HG03039 (cell line): ENCODE data around the gene DMRT1.
A peak's percentile ranks its signal among the peaks of the same experiment; 100 is the strongest.
"Not testable (repeated sequence)": the region's sequence is repeated elsewhere in the genome, so short reads cannot be mapped to it uniquely, and the experiment has no call there.

Experiments
- ATAC-seq: cut with Tn5 transposase; IDR thresholded peaks from one replicate; pipeline ENCODE4 v1.9.1; 2021; ENCODE audit warnings: mild to moderate bottlenecking, moderate library complexity; ENCODE audit not compliant: unreplicated experiment

Gene DMRT1

DNA sequence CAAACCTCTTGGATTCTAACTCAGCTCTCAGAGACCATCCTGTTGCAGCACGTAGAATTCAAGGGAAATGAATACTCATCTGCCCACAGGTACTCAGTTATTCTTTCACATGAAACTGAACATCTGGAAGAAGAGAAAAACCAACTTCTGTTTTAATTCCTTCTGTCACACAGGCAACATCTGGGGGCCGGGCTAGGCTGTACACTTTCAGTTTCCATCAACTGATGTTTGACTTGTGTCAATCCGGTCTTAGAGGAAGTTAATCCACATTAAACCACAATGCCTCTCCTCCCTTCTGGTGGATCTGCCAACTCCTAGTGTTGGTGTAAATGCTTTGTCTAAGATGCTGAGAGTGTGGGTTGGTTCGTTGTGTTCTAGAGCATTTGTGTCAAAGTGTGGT lies 152.5 kb downstream of the DMRT1 start:
- no peak for ATAC-seq

DNA sequence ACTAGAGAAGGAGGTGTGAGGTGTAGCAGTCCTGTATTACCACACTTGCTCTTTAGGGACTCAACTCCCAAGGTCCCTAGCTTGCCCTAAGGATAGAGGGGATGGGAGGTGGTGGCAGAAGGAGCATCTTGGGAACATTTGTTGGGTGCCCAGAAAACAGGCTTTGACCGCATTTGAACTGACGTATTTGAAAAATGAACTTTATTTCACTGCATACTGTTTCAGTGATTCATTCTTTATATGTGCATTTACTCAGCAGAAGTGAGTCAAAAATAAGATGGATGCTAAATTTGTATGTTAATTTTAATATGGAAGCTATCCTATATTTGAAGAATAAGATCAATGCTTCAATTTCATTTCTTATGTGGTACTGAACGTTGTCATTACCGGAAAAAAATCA lies 153.7 kb downstream of the DMRT1 start:
- no peak for ATAC-seq

DNA sequence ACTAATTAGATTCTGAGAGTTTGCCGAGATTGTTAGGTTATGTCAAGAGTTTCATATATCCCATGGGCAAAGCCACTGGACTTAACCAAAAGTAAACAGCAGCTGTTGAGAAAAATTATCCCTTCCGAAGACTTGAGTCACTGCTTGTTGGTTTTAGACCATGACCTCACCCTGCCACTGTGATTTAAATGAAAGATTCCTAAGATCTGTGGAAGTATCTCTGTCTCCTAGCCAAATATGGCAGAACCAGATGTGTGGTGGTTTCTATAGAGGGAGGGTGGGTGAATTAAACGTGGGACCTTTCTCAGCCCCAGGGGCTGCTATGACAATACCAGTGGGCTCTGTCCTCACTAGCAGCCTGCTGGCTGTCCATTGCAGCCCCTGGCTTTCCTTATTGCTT lies 154.3 kb downstream of the DMRT1 start:
- no peak for ATAC-seq

DNA sequence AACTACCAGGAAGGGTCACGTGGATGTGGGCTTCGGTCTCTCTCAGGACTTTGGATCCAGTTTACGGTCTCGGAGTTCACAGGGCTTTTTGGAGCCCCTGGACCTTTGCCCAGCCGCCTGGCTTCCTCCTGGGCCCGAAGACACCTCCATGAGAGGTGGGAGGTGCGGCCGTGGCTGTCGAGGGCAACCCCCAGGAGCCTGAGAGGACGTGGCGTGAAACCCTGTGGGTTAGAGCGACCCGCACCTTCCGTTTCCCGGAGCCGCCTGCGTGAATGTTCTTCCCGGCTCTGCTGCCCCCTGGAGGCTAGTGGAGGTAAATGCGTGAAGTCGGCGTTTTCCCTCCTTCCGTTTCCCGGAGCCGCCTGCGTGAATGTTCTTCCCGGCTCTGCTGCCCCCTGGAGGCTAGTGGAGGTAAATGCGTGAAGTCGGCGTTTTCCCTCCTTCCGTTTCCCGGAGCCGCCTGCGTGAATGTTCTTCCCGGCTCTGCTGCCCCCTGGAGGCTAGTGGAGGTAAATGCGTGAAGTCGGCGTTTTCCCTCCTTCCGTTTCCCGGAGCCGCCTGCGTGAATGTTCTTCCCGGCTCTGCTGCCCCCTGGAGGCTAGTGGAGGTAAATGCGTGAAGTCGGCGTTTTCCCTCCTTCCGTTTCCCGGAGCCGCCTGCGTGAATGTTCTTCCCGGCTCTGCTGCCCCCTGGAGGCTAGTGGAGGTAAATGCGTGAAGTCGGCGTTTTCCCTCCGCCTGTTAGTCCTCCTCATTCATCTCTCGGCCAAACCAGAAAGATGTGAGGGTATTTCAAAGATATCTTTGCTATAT lies 157.0 kb downstream of the DMRT1 start:
- not testable (repeated sequence) for ATAC-seq

DNA sequence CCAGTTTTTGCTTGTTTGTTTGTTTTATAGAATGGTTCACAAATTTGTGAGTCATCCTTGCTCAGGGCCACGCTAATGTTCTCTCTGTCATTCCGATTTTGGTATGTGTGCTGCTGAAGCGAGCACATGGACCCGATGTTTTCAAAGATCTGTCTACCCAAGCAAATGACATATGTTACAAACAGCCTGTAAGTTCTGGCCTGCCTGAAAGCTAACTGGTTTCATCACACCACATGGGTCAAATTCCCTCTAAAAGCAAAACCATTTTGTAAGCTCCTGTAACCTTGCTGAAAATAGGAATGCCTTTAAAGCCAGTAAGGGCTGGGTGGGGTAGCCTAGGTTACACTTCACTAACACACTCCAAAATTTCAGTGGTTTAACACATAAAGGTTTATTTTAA lies 160.3 kb downstream of the DMRT1 start:
- ATAC-seq = no peak

DNA sequence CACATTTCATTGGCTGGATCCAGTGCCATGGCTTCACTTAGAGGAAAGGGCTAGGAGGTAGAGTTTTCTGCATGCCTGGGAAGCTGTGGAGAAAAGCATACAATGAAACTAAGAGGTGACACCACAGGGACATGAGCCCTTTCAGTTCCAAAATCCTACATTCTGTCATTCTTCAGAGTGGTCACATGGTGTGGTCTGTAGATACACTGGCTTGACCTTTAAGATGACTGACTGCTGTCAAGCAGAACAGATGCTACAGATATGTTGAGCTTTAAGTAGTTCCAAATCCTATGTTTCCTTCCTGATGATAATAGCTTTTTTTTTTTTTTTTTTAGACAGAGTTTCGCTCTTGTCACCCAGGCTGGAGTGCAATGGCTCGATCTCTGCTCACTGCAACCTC lies 161.2 kb downstream of the DMRT1 start:
- no peak for ATAC-seq

DNA sequence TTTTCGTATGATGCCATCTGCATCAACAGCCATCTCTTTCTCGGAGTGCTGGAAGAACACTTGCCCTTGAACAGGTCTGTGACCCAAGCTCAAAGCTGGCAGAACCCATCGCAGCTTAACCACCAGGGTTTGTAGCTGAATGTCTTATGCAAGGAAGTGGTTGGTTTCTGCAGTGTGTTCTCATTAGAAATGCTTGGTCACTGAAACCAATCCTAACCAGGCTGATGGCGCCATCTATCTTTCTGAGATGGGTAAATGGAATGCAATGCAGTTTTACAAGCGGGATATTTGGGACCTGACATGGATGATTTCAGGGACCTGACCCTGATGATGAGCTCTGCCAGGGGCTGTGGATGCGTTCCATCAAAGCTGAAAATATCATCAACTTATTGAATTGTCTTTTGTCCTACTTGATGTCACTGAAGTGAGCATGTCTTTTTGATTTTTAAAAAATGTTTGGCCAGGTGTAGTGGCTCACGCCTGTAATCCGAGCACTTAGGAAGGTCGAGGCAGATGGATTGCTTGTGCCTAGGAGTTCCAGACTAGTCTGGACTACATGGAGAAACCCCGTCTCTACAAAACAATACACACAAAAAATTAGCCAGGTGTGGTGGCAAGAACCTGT lies 163.7 kb downstream of the DMRT1 start:
- ATAC-seq = no peak

DNA sequence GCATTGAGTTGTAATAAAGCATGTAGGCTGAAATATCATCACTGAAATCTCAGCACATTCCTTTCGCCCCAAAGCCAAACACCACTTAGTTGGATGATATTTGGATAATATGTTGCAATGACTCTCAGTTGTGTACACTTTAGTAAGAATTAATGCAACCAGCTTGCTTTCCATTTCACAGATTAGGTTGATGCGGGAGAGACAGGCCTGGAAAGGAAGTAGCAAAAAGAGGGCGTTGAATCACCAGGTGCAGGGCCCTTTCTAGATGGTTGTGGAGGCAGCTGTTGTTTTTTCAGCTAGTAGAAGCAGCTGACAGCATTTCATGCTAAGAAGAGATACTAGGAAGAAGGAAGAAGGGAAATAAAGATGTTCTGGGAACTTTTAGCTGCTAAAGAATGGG lies 165.8 kb downstream of the DMRT1 start:
- no peak for ATAC-seq

DNA sequence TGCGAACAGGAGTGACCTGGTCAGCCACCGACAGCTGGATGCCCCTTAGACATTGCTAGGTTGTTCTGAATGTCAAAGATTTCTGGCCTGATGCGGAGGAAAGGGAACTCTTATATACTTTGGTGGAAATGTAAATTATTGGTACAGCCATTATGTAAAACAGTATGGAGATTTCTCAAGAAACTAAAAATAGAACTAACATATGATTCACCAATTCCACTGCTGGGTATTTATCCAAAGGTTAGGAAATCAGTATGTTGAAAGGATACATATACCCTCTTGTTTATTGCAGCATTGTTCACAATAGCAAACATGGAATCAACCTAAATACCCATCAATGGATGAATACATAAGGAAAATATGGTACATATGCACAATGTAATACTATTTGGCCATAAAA lies 166.7 kb downstream of the DMRT1 start:
- ATAC-seq = no peak

DNA sequence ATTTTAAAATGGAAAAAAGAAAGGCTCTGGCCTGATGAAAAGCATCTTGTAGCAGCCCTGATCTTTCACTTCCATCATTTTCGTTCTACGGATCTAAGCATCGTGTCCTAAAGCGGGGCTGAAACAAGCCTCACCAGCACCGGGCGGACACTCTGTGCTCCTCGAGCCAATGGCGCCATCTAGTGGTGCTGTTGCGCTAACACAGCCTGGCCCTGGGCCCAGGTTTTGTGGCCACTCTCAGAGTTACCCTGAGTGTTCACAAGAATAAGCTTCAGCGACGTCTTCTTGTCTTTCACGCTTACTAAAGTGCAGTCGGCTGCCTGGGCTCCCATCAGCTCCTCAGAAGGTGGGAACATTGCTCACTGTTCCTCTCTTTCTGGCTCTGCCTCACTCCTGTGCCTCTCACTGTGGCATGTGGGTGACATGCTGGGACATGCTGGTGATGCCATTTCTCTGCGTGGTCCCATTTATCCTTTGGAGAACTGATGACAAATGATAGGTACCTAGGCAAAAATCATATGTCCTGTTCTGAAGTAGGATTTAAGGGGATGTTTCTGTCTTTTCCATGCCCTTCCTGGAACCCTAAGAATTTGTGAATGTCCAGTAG lies 167.7 kb downstream of the DMRT1 start:
- peak; percentile 95 for ATAC-seq

DNA sequence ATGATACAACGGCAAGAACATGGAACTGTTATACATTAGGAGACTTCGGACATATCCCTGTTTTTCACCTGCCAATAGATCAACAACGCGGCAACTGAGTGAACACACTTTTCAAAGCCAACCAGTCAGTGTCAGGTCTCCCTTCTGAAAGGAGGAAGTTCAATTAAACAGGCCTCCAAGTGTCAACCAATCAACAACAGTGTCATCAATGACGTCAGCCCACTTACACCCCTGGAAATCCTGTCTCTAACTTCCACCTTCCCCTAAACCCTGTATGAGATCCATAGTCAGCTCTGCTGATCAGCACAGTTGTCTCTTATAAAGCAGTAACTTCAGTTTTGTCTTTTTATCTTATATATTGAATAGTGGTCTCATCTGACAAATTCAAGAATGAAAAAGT lies 171.5 kb downstream of the DMRT1 start:
- no peak for ATAC-seq

DNA sequence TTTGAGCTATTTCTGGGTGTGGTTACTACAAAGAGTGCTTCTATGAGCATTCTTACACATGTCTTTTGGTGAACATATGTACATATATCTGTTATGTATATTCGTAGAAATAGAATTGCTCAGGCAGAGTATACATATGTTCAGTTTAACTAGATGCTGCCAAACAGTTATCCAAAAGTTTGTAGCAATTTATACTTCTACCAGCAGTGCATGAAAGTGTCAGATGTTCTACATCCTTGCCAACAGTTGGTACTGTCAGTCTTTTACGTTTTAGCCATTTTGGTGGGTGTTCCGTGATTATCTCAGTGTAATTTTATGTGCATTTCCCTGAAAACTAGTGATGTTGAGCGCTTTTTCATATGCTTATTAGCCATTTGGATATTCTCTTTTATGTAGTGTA lies 172.7 kb downstream of the DMRT1 start:
- ATAC-seq = no peak

DNA sequence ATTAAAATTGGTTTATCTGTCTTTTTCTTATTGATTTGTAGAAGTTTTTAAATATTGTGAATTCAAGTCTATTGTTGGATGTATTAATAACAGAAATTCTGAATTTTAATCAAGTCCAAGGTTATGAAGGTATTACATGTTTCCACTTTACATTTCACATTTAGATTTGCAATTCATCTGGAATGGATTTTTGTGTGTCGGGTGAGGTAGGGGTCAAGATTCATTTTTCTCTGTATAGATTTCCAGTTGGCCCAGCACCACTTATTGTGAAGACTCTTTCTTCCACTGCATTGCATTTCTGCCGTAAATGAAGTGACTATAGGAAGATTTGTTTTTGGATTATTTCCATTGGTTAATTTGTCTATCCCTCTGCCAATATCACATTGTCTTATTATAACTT lies 173.1 kb downstream of the DMRT1 start:
- ATAC-seq = no peak

DNA sequence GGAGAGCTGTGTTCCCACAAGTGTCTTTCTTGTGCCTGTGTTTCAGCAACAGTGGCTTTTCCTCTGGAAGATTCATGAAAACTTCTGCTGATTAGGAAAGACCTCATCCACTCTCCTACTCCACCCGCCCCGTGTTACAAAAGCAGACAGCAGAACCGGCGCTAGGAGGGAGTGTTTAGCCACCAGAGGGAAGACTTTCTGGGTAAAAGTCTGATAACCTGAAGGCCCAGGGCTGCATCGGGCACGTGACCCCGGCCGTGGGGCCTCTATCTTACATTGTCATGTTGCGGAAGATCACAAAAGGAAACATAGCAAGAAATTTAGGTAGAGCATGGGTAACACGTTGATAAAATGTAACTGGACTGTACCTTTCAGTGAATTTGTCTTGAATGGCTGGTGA lies 176.6 kb downstream of the DMRT1 start:
- ATAC-seq = no peak
